GM20000 (cell line): ENCODE results near the gene RPS6KA2.

Experiments
- DNase-seq: peaks from one replicate; pipeline ENCODE4 v3.0.0; 2012; ENCODE audit warnings: low spot score
- CTCF ChIP-seq: IDR thresholded peaks from 2 replicates; pipeline ENCODE4 v1.5.1; 2012; ENCODE audit warnings: mild to moderate bottlenecking, control low read depth; ENCODE audit errors: extremely low read depth, missing control alignments

RPS6KA2 gene

DNA sequence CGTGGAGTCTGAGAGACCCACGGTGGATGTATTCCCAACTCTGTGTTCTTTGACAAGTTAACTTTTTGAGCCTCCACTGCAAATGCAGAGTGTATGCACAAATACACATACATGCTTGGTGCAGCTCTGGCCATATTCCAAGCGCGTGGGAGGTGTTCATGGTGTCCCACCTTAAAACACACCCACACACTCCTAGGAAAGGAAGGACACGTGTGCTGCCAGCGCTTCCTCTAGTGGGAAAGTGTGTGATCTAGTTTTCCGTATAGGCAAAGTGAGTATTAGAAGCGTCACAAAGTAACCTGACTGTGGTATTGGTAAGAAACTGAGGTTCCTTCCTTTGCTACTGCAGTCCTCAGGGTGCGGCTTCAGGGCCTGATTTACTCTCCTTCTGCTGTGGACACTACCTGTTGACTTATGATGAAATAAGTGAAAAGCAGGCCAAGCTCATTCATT, 208.3 kb downstream of the RPS6KA2 start:
- no peak for DNase-seq
- TF ChIP-seq CTCF: no peak

DNA sequence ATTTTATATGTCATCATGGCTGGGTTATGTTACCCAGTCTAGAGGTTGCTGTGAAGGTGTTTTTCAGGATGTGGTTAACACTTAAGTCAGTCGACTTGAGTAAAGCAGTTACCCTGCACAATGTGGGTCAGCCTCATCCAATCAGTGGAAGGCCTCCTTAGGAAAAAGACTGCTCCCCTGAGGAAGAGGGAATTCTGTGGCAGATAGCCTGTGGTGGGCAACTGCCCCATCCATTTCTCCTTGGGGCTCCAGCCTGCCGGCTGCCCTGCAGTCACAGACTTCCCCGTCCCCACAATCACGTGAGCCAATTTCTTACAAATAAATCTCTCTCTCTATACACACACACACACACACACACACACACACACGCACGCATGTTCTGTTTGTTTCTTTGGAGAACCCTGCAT, 209.8 kb downstream of the RPS6KA2 start:
- DNase-seq: no peak
- TF ChIP-seq CTCF: no peak

DNA sequence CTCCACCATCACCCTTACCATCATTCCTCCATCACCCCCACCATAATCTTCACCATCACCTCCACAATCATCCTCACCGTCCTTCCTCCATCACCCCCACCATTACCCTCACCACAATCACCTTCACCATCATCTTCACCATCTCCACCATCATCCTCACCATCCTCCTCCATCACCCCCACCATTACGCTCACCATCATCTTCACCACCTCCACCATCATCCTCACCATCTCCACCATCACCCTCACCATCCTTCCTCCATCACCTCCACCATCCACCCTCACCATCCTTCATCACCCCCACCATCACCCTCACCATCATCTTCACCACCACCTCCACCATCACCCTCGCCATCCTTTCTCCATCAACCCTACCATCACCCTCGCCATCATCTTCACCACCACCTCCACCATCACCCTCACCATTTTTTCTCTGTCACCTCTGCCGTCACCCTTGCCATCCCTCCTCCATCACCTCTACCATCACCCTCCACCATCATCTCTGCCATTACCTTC, 211.2 kb downstream of the RPS6KA2 start:
- no peak for DNase-seq
- TF ChIP-seq CTCF: no peak

DNA sequence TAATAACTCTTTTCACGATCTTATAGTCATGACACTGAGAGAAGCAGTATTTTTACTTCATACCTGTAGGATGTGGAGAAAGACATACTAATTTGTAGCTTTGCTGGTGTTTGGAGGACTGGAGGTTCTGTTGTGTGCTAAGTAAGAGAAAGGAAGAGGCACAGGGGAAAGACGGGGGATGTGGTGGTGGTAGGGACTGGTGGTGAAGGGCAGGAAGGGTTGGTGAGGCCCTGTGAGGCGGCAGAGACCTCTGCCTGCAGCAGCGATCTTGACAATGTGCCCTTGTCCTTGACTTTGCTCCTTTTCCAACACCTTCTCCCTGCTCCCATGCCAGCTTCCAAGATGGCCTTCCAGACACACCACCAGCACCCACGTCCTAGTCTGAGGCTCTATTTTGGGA, 211.7 kb downstream of the RPS6KA2 start:
- no peak for DNase-seq
- TF ChIP-seq CTCF: no peak

DNA sequence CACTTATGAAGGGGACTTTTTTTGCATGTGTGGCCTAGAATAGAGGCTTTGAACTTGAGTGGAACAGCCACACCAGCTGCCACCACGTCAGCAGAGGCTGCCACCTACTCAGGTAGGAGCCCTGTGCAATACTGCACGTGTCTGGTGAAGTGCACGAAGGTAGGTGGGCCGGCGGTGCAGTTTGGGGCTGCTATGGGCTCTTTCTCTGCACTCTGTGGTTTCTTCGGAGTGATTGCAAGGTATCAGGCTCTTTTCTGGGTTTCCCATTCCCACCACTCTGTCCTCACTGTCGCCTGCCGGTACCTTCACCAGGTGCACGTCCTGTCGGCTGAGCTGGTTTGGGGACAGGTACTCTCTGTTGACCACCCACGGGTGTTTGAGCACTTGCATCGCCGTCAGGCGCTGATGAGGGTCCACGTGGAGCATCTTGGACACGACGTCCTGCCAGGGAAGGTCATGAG, 213.5 kb downstream of the RPS6KA2 start:
- no peak for DNase-seq
- no peak for TF ChIP-seq CTCF

- DNase-seq: no peak
- TF ChIP-seq CTCF: no peak
Measured at GRCh38 chr6:166412911-166413384, 214.1 kb downstream of the RPS6KA2 start.

DNA sequence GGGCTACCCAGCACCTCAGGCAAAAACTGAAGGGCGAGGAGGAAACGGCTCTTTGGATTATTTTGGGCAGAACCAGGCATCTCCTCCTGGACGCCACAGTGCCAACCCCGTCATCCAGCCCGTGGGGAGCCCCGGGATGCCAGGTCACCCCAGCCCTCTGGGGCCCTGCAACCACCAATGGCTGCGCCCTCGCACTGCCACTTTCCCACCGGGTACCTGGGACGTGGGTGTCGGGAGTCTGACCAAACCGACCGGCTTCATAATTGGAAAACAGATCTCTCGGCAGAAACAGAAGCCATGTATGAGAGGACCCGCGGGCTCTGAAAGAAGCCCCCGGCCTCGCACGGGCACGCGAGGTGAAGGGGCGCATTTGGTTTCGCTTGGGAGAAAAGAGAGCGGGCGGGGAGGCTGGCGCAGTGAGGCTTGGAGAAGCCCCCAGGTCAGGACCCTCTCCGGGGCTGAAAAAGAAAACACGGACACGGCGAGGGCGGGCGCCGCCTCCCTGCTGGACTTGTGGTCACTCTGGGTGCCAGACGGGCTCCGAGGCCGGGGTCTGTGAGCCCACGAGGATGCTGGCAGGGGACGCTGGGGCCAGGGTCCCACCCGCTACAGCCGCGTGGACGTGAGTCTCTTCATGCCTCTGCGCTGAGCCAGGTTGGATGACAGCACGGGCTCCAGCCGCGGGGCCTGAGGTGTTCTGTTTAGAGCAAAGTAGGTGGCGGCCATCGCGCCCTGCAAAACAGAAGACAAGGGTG, 214.7 kb downstream of the RPS6KA2 start:
- DNase-seq: no peak
- TF ChIP-seq CTCF: no peak
